ENCODE measurements around the gene BUB1. TPM values are rescaled to one million over a fixed set of nuclear protein-coding genes. Genes with fewer than 3 reads are reported as not detected.

BUB1 gene
- total and polyA plus RNA-seq, 9 of the 15 experiments (the other 6 are each of a cell fraction or from before 2014, with no cell fraction given) = 73.4 to 247 (median 118) TPM

- TF ChIP-seq ZNF407 (IDR thresholded peaks at IDR 0.05; ENCODE audit: low read depth) (peak; percentile 71), HNRNPUL1 (IDR thresholded peaks at IDR 0.05; ENCODE audit: low read length) (no peak), THRB (CRISPR knock-in tag; conservative IDR thresholded peaks at IDR 0.05) (no peak), NFE2 (IDR thresholded peaks at IDR 0.05; ENCODE audit: low read depth) (no peak; the same call in 1 of the 2 replicates), BHLHE40 (IDR thresholded peaks at IDR 0.05; ENCODE audit: low read length) (peak; percentile 12; the same call in 1 of the 2 replicates), ATF4 (CRISPR knock-in tag; IDR thresholded peaks at IDR 0.05) (no peak), RERE (CRISPR knock-in tag; IDR thresholded peaks at IDR 0.05; ENCODE audit: borderline replicate concordance) (no peak), RBM17 (IDR thresholded peaks at IDR 0.05; ENCODE audit: borderline replicate concordance, low read depth, low read length) (no peak), ZNF143 (CRISPR knock-in tag; IDR thresholded peaks at IDR 0.05) (no peak), RBM25 (IDR thresholded peaks at IDR 0.05; ENCODE audit: low read depth, low read length, severe bottlenecking) (peak; percentile 99)
Measured at GRCh38 chr2:110677530-110678456, at the start of gene BUB1 (continued).

All from K562 (cell line).